A172 (cell line): Measurements from ENCODE around the gene PGAM4. TPM values are rescaled to one million over a fixed set of nuclear protein-coding genes. Genes with fewer than 3 reads are reported as not detected.
"Not testable (repeated sequence)": the region's sequence is repeated elsewhere in the genome, so short reads cannot be mapped to it uniquely, and the experiment has no call there.

Source experiments
- DNase-seq: peaks from one replicate; pipeline ENCODE4 v3.0.0-alpha.2; 2015; ENCODE audit warnings: low spot score
- total RNA-seq: library from RNA; depleted of rRNA; stranded (reverse); fragments of >200 nt; shearing (Covaris generic); gene quantifications from 2 replicates; pipeline ENCODE4 v1.2.3, GENCODE V29; 2014; rRNA removed

PGAM4 gene
- total RNA-seq, 1 experiment from 2014 or later, result not detected

- DNase-seq, result no peak
These were observed 43.7 kb downstream of the PGAM4 start for GRCh38 chrX:77925764-77926163.

GRCh38 chrX:77924320-77924859 lies 45.0 kb downstream of the PGAM4 start:
- DNase-seq, result no peak

GRCh38 chrX:77922787-77923186 lies 46.7 kb downstream of the PGAM4 start:
- DNase-seq, result no peak

- not testable (repeated sequence) for DNase-seq
These were observed 50.1 kb downstream of the PGAM4 start for GRCh38 chrX:77919370-77919769.

- DNase-seq, result no peak
These were observed 50.9 kb downstream of the PGAM4 start for GRCh38 chrX:77918568-77918967.

Other genes with a start within 250 kb of the PGAM4 start
- gene ATRX, start 183.4 kb downstream of the PGAM4 start, total RNA-seq, result 49.1 and 96.9 TPM in 2 replicates
- 69.3 and 71.0 TPM in 2 replicates for gene MAGT1, start 74.2 kb downstream of the PGAM4 start, total RNA-seq
- 721 and 828 TPM in 2 replicates for gene COX7B, start 70.2 kb downstream of the PGAM4 start, total RNA-seq
- 8.7 and 9.0 TPM in 2 replicates for gene ATP7A, start 58.9 kb downstream of the PGAM4 start, total RNA-seq
- gene PGK1, start 134.6 kb upstream of the PGAM4 start, total RNA-seq, result 432 and 490 TPM in 2 replicates
- 55.8 and 62.1 TPM in 2 replicates for gene TAF9B, start 170.0 kb upstream of the PGAM4 start, total RNA-seq